T-helper 2 cell (primary cell): ENCODE results near the gene UFC1.

Experiments used
- DNase-seq, 5 experiments: peaks; one replicate each; pipeline versions ENCODE4 v3.0.0 to v3.0.0-alpha.2; 2012 to 2022

The UFC1 gene

DNA sequence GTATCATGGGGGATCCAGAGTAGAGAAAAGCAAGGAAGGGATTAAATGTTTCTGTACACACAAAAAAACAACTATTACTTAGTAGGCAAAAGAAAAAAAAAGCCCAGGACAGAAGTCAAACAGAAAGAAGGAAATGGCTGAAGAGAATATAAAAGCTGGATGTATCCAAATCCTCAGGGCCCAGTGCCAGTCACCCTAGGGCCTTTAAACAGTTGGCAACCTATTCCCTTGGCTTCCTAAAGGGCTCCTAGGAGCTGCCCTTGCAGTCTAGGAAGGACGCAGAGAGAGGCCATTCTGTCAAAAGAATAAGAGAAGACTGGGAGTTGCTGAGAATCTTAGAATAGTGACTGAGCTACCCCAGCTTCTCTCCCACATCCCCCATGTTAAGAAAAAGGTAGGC is 18.6 kb downstream of the UFC1 start:
- DNase-seq: no peak

DNA sequence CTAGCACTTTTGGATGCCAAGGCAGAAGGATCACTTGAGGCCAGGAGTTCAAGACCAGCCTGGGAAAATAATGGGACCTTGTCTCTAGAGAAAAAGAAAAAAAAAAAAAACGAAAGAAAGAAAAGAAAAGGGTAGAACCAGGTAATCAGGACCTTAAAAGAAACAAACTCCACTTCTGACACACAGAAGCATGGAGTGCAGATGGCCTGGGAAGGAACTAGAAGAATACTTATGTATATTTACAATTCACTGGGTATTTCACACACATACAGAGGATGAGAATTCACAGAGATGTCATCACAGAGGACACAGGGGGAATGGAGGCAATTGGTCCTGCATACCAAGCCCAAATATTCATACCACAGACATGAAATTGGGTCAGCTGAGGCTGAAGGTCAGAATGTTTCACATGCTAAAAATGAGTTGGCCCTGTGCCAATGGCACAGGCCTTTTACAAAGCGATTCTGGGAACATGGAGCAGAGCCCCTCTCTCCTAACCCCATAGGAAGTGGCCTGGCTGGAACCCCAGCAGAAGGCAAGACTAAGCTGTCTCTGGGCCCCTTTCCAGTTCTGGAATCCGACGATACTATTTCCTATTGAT is 19.1 kb downstream of the UFC1 start:
- no peak for DNase-seq

DNA sequence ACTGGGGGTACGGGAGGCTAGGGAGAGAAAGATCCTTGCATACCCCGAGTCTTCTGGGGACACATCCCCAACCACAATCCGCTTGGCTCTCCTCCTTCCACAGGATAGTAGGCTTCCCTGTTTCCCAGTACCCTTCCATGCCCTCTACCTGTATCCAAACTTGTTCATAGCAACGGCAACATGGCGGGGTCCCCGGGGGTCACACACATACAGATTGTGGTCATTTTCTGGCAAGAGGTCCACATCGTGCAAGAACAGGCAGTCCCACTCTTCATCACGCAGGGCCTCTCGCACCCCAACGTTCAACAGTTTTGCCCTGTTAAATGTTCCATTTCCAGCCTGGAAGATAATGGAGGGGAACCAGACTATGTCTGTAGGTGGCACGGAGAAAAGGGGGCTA is 19.9 kb downstream of the UFC1 start:
- DNase-seq: no peak

DNA sequence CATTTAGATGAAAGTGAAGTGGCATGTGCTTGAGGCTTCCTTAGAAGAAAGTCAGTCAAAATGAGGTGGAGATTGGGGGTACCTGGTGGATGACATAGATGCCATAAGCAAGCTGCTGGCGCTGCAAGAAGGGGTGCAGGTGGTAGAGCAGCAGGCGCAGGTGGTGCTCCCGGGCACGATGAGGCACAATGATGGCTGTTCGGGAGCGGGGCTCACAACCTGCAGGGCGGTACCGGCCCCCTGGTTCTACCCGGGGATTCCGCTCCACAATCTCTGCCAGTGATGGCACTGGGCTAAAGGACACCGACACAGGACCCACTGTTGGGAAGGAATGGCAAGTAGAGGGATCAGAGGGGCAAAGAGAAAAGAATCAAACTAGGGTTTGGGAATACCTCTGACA is 21.1 kb downstream of the UFC1 start:
- no peak for DNase-seq

DNA sequence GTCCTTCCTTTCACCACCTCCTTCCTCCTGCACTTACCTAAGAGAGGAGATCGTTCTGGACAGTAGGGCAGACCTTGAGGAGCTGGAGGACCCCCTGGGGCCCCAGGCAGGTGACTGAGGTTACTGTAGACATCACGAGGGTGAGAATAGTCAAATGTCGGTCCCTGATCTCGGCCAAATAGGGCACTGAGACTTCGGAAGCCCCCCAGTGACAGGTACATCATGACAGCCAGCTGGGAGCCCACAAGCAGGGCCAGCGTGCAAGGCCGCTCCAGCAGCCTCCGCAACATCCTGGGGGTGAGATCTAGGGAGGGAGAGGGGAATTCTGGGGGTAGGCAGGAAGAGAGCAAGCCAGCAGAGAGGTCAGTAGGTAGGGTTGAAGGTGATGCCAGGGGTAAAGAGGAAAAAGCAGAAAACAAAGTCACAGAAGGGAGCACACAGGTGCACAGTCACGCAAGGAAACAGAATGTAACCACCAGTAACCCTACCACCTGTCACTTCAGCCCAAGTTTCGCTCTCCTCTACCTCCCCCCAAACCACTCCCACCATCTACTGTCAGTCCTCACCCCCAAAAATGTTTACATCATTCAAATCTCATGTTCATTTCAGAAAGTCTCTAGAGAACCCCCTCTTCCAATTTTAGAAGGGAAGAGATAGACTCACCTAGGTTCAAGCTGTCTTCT is 22.1 kb downstream of the UFC1 start:
- DNase-seq: no peak

DNA sequence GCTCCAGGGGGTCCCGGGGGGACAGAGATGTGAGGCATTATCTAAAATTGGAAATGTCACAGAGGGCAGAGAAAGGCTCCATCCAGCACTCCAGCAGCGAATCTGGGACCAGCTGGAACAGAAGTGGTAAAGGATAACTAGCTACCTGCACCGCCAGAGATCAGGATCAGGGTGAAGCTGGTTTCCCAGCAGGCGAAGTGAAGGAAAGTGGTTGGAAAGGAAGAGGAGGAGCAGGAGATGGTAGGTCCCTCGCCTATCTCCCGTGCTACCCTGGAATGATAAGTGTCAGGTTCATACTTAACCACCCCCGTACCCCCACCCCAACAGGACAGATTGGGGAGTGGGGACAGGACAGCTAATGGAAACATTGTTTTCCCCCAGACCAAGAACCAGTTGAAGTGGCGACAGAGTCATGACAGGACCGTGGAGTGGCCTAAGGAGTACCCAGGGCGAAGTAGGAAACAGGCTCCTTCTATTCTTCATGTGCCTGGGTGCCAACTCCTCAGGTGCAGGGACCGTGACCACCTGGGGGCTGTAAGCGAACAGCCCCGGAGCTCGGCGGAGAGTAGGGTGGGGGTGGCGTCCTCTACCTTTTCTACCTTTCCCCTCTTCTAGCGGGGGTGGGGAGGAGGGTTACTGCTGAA is 22.8 kb downstream of the UFC1 start:
- no peak for DNase-seq

DNA sequence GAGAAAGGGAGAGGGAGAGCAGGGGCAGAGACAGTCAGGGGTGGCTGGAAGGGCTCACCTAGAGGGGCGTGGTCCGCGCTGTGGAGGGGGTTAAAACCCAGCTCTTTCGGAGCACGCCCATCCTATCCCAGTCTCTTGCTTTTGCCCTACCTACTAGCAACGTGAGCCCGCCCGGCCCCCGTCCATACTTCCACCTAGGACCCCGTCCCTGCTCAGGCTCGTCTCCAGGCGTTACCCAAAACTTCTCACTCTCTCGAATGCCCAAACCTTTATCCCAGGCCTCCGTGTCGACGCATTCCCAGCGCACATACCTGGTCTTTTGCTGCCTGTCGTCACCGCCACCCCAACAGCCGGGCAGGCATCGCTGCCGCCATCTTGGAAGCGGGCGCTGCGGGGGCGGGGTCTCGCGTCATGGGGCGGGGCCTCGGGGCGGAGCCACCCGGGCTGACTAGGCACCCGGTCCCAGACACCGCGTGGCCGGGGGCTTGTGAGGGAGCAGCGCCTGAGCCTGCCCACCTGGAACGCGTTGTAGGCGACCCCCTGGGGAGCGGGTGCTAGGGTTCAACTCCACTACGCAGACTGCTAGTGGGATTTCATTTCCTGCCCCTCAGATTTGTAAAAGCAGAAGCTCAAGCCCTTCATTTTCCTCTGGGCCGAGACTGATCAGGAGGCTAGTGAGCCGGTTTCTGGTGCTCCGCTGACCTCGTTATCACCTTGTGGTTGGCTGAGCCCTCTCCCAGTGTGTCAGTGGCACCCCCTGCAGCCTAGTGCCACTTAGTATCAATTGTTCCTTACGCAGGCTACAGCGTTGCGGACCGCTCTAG is 23.5 kb downstream of the UFC1 start, which contains the start of gene B4GALT3:
B4GALT3 (minus strand) TSS at position 396 of the 824 bp plus-strand sequence. CDS start 1,447 bp downstream, outside the sequence.
- DNase-seq: peak; percentile 84 to 95 (median 88)

DNA sequence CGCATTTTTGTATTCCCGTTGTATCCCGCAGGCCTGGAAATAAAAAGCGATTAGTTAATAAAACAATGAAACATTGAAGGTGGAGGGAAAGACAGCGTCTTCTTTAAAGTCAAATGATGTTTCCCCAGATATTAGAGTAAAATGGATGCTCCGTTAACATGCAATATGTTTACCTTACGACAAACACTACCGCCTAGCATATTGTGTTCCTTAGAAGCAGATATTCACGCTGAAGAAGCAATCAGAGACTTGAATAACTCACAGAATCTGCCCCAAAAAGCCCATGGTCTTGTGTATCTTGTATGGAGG is 24.1 kb downstream of the UFC1 start:
- no peak for DNase-seq

DNA sequence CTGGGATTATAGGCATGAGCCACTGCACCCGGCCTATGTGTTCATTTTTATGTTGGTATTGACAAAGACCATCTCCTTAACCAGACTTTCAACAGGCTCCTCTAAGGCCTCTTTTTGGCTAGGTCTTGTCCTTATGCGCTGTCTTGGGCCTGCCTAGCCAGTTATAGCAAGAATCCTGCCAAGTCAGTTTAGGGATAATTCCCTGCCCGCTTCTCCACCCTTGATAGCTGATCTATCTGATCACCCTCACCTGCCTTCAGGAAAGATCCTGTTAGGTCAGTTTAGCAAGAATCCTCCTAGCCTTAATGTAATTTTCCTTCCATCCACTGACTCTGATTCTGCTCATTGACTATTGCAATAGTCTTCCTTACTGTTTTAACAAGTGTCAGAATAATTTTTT is 25.9 kb downstream of the UFC1 start:
- DNase-seq: no peak

DNA sequence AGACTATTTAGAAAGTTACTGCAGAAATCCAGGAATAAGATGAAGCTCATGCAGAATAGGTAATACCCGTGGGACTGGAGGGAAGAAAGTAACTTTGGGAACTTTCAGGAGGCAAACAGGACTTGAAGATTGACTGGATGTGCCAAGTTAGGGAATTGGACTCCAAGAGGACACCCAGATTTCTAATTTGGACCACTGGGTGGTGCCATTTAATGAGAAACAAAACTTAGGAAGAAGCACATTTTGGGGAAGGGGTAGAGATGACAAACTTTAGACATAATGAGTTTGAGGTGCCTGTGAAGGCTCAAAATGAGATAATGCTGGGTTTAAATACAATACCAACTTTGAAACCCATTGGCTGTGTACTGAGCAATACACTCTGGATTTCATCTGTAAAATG is 26.9 kb downstream of the UFC1 start:
- DNase-seq: no peak

DNA sequence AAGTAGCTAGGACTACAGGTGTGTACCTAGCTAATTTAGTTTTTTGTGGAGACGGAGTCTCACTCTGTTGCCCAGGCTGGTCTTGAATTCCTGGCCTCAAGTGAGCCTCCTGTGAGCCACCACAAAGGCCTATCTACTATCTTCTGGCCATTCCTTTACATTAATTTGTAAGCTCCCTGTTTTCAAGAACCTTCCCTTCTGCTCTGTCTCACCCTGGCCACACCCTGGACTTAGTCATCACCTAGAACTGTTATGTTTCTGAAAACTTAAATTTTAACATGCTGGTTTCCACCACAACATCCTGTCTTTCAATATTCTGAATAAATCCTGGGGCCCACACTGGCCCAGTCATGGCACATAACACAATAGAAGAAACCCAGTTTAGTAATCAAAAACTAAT is 28.4 kb downstream of the UFC1 start:
- peak in 3 of 5 experiments; percentile 37 to 92 (median 39) for DNase-seq

DNA sequence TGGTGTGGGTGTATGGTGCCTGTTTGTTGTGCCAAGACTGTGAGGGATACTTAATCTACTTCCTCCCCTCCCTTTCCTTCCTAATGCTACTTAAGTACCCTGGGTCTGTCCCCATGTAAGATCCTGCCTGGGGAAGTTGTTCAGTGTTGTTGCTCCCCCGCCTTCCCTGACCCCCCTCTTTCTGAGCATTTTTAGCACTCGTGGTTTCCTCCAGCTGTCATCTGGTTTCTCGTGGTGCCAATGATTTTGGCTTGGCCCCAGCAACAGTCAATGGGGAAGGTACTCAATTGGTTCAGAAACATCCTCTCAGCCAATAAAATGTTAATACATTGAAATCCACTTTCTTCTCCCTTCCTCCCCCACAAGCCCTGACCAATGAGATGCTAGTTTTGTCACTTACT is 31.5 kb downstream of the UFC1 start:
- peak in 4 of 5 experiments; percentile 28 to 96 (median 74) for DNase-seq

DNA sequence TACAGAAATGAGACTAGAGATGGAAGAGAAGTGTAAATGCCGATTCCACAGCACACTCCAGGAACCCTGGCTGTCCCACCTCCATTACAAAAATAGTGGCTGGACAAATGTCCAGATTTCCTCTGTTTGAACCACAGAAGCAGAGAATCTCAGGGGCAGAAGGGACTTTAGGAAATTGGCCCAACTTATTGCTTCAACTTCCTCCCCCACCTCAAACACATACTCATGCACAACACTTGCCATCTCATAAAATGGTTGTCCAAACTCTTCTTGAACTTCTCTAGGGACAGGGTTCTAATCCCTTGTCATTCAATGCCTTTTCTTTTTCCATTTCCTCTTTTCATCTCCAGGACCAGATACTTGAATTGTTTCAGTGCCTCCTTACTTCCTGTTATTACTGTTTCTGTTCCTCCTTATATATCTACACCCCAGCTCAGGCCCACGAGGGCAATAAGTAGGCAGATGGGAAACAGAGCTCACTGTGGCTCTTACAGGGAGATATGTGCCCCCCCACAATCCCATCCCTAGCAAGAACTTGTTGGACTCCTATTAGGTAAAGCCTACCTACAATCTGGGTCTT is 32.0 kb downstream of the UFC1 start:
- no peak for DNase-seq

DNA sequence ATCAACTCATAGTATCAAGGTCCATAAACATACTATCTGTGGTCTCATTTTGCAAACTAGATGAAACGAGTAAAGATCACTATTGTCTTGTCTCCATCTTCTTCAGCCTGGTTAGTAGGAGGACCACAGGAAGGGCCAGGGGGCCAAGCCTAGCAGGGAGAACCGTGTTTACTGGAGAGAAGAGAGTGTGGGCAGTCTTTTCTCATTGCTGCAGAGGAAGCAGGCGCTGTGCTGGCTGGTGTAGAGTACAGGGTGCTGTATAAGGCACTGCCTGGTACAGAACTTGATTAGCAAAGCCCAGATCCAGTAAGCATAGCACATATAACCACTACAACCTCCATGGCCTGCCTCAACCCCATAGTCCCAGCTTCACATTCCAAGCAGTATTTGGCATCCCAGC is 33.5 kb downstream of the UFC1 start:
- no peak for DNase-seq

DNA sequence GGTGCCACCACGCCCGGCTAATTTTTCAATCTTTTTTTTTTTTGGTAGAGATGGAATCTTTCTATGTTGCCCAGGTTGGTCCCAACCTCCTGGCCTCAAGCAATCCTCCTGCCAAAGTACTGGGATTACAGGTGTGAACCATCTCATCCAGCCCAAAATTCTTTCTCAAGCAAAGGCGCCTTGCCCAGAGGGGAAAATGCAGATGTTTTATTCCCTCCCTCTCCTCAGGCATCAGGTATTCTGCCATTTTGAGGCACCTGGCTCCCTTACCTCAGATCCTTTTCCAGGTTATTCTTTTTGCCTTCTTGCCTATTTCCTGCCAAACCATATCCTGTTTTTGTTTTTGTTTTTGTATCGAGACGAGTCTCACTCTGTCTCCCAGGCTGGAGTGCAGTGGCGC is 34.6 kb downstream of the UFC1 start:
- DNase-seq: no peak

DNA sequence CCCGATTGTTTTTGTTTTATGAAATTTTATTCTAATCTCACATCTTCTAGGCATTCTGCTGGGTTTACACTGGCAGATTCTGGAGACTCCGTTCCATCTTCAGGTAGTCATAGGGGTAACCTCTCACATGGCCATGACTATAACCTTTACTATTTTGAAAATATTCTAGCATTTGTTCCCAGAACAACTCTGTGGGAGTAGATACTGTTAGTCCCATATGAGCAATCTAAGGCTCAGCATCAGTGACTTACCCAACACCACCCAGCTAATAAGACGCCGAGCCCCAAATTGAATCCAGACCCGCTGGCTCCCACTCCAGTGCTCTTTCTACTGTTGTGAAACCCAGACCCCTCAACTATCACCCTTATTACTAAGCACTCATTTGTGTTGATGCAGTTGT is 35.3 kb downstream of the UFC1 start:
- no peak for DNase-seq

DNA sequence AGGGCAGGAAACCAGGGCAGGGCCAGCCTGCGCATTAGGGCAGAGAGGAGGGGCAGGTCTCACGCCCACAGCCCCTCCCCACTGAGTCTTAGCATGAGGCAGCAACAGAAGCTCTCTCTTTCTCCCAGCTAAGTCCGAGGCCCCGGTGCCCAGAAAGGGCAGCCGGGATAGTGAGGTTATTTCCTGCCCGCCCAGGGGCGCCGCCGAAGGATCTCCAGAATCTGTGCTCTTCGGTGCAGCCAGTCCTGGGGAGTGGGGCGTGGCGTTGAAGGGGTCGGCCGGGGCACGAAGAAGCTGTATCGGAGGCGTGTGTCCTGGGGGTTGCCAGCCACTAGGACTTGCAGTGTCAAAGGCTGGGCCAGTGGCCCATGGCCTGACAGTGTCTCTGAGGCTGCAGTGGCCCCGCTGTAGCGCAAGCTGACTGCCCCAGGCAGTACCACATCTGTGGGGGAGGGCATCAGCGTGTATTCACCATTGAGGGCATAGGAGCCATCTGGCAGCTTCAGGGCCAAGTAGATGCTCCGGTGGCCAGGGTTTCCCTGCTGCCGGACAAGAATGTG is 37.3 kb downstream of the UFC1 start:
- no peak for DNase-seq

DNA sequence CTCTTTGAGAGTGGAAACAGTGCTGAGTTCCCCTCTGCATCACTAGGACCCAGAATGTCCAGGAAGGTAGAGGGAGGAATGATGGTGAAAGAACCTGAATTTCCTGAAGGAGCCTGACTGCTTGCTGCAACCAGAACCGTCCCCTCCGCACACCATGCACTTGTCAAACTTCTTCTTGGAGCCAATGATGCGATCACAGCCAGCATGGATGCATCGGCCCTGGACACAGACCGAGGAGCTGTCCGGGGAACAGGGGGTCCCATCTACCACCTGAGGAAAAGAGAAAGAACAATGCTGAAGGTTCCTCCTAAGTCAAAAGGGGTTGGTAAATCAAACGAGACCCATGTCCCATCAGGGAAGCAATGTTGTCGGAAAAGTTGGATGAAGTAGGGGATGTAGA is 38.2 kb downstream of the UFC1 start:
- no peak for DNase-seq

DNA sequence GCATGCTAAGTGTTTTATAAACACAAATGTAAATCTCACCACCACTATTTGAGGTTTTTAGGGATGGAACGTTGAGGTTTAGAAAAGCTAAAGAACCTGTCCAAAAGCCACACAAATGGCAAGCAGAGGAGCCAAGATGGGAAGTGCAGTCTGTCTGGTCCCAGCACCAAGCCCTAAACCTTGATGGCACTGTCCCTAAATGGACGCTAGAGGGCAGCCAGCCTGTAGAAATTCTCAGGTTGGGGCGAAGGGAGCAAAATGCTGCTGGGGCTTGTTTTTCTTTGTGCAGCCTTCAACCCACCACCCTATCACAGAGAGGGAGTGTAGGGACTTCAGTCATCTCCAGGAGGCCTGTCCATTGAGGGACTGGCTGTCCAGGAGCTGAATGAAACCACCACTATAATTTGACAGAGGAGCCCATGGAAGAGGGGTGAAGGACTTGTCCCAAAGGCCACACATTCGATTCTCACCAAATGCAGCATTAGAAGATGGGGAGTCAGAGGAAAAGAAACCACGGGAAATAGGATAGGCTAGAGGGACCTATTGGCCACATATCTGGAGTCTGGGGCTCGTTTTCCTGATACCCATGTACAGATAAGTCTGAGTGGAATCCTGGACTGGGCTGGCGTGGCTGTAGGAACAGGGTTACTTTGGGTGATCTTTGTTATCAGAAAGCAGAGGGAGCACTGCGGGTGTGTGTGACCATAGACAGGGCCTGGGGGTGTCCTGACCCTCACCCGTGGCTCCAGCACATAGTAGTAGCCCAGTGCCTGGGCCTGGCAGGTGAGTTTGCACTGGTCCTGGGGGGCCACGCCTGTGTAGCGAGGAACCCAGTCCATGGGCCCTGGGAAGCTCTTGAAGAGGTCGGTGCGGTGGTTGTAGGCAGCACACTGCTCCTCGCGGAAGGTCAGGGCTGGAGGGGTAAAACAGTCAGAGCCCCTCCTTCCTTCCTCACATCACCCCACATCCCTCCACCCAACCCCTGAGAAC is 39.0 kb downstream of the UFC1 start:
- DNase-seq: peak in 4 of 5 experiments; percentile 41 to 82 (median 48)

DNA sequence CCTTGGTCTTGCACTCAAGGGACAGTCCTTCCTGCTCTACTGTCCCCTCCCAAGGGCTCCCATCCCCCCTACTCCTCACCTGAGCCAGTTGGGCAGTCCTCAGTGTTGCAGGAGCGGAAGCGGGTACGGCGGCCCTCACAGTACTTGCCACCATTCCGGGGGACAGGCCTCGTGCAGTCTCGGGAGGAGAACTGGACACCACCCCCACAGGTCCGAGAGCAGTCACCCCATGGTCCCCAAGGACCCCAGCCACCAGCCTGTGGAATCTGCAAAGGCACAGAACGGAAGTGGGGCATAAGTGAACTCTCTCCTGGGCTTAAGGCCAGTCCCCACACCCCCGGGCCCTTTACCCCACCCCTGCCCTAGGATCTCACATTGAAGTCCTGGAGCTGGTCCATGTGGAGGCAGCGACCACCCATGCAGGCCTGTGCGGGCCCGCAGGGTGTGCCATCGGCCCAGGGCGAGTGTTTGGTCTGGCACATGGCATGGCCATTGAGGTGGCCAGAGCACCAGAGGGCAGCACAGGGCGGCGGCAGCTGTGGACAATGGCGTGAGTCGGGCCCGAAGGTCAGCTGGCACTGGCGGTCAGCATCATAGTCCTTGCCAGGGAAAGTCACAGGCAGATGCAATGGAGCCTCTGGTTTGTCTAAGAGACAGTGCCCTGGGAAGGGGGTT is 39.9 kb downstream of the UFC1 start:
- DNase-seq: no peak

DNA sequence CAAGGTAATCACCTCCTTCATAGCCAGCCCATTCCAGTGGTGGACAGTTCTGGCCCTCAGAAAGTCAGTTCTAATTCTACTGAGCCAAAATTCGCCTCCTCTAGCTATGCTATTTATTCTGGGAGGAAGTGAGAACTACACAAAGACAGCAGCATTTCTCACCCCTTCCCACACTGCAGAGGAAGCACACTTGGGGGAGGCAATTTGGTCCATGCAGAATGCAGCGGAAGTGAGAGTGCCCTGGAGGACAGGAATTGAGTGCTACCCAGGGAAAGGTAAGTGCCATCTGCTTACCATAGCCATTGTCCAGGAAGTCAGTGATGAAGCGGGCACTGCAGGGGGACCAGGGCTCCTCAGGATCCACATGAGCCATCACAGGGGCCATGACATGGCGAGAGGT is 41.4 kb downstream of the UFC1 start:
- DNase-seq: no peak
